ENCODE measurements around the gene MPIG6B.

DNA sequence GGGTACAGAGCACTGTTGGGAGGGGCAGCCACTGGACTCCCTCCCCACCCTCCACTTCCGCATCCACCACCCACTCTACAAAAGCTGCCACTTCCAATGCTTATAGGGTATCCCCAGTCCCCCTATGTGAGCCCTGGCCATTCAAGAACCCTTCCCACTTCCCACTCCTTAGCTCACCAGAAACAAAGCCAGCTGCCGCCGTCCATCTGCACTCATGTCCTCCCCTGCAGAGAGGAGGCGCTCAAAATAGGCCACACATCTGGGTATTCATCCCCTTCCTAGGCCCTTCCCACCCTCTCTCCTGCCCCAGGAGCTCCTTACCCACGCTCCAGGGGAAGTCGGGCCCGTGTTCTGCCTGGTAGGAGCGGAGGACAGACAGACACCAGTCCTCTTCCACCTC, 35.9 kb upstream of the MPIG6B start:
- TF ChIP-seq, protein P1, sequence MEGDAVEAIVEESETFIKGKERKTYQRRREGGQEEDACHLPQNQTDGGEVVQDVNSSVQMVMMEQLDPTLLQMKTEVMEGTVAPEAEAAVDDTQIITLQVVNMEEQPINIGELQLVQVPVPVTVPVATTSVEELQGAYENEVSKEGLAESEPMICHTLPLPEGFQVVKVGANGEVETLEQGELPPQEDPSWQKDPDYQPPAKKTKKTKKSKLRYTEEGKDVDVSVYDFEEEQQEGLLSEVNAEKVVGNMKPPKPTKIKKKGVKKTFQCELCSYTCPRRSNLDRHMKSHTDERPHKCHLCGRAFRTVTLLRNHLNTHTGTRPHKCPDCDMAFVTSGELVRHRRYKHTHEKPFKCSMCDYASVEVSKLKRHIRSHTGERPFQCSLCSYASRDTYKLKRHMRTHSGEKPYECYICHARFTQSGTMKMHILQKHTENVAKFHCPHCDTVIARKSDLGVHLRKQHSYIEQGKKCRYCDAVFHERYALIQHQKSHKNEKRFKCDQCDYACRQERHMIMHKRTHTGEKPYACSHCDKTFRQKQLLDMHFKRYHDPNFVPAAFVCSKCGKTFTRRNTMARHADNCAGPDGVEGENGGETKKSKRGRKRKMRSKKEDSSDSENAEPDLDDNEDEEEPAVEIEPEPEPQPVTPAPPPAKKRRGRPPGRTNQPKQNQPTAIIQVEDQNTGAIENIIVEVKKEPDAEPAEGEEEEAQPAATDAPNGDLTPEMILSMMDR (IDR thresholded peaks at IDR 0.05) = no peak
- no peak for TF ChIP-seq POLR2A (IDR thresholded peaks at IDR 0.05)

Data from heart left ventricle (tissue), 13 donors.